IMR-90 (cell line): ENCODE data around the gene GATAD2A. TPM values are rescaled to one million over a fixed set of nuclear protein-coding genes. Genes with fewer than 3 reads are reported as not detected.

ENCODE experiments used
- ATAC-seq: fragments of 200-7000 bp; cut with Tn5 transposase; 2 replicates; pipeline ENCODE4 v1.9.1; 2020; ENCODE audit warnings: low read depth, mild to moderate bottlenecking, moderate library complexity
- BruUV-seq: library from RNA; stranded (reverse); fragments of 400-500 nt; replicated peaks from 2 replicates; lab custom pipeline; 2021; lab: Mats Ljungman, UMichigan
- CTCF ChIA-PET: fragments of 300-600 bp; formaldehyde crosslinking; extraction: SDS; loops from one replicate; lab custom pipeline; 2021; ENCODE audit warnings: antibody characterized with exemption; lab: Yijun Ruan, JAX
- POLR2A ChIA-PET: fragments of 300-600 bp; sonication (Branson Sonifier 250); formaldehyde crosslinking; loops from one replicate; lab custom pipeline; 2022; ENCODE audit warnings: antibody characterized with exemption; ENCODE audit not compliant: unreplicated experiment; lab: Charles Lee
- DNase-seq: peaks from one replicate; pipeline ENCODE4 v3.0.0; 2013
- H2AFZ ChIP-seq: replicated peaks from 2 replicates; pipeline ENCODE3; 2013; ENCODE audit warnings: low read length, mild to moderate bottlenecking; ENCODE audit not compliant: poor library complexity
- H2AK5ac ChIP-seq: 2 replicates; pipeline ENCODE4 v1.6.1; 2013; ENCODE audit warnings: low read depth, low read length, inconsistent platforms
- H2AK9ac ChIP-seq: replicated peaks from 2 replicates; pipeline ENCODE3; 2013; ENCODE audit warnings: mild to moderate bottlenecking, low read depth, low read length, moderate library complexity; ENCODE audit not compliant: poor library complexity
- H2BK120ac ChIP-seq: 2 replicates; pipeline ENCODE4 v1.6.1; 2013; ENCODE audit warnings: low read depth, low read length, inconsistent platforms
- H2BK15ac ChIP-seq: 3 replicates; pipeline ENCODE4 v1.6.1; 2013; ENCODE audit warnings: low read depth, low read length, inconsistent platforms
- H2BK20ac ChIP-seq: 2 replicates; pipeline ENCODE4 v1.6.1; 2013; ENCODE audit warnings: low read depth, mild to moderate bottlenecking, inconsistent platforms, low read length, moderate library complexity
- H2BK5ac ChIP-seq: 2 replicates; pipeline ENCODE4 v1.6.1; 2013; ENCODE audit warnings: mild to moderate bottlenecking, low read depth, low read length, inconsistent platforms; ENCODE audit not compliant: poor library complexity, severe bottlenecking
- H3K14ac ChIP-seq: replicated peaks from 2 replicates; pipeline ENCODE4 v1.6.1; 2013; ENCODE audit warnings: low read depth, low read length, inconsistent platforms
- H3K18ac ChIP-seq: 2 replicates; pipeline ENCODE4 v1.6.1; 2013; ENCODE audit warnings: low read depth, low read length, control low read depth
- H3K23ac ChIP-seq: 2 replicates; pipeline ENCODE4 v1.6.1; 2013; ENCODE audit warnings: low read depth, low read length, inconsistent platforms
- H3K27ac ChIP-seq: 2 replicates; pipeline ENCODE4 v1.5.1; 2013; ENCODE audit warnings: mild to moderate bottlenecking, control low read depth, low read length; ENCODE audit not compliant: insufficient read depth
- H3K27me3 ChIP-seq: 2 replicates; pipeline ENCODE4 v1.6.1; 2013; ENCODE audit warnings: low read length; ENCODE audit not compliant: control insufficient read depth, insufficient read depth
- H3K36me3 ChIP-seq: 2 replicates; pipeline ENCODE4 v1.6.1; 2013; ENCODE audit warnings: low read length, mixed read lengths; ENCODE audit not compliant: control insufficient read depth, insufficient read depth
- H3K4ac ChIP-seq: 2 replicates; pipeline ENCODE4 v1.6.1; 2013; ENCODE audit warnings: low read depth, low read length, inconsistent platforms
- H3K4me1 ChIP-seq: 2 replicates; pipeline ENCODE4 v1.6.1; 2013; ENCODE audit warnings: low read length, mixed read lengths; ENCODE audit not compliant: control insufficient read depth, insufficient read depth
- H3K4me2 ChIP-seq: 2 replicates; pipeline ENCODE4 v1.6.1; 2013; ENCODE audit warnings: low read depth, mild to moderate bottlenecking, control low read depth, low read length, moderate library complexity
- H3K4me3 ChIP-seq: 2 replicates; pipeline ENCODE4 v1.5.1; 2013; ENCODE audit warnings: low read depth, mild to moderate bottlenecking, control low read depth, low read length, moderate library complexity; ENCODE audit not compliant: insufficient read depth
- H3K56ac ChIP-seq: 2 replicates; pipeline ENCODE4 v1.6.1; 2013; ENCODE audit warnings: low read length, inconsistent platforms; ENCODE audit not compliant: insufficient read depth; ENCODE audit errors: extremely low read depth
- H3K79me1 ChIP-seq, 2 experiments: 2 replicates each; pipeline ENCODE4 v1.6.1; 2013; ENCODE audit warnings: low read length in 2 of 2, inconsistent platforms in 1 of 2, low read depth in 1 of 2
- H3K9ac ChIP-seq: 2 replicates; pipeline ENCODE4 v1.6.1; 2013; ENCODE audit warnings: low read depth, low read length, control low read depth
- H3K9me1 ChIP-seq: 2 replicates; pipeline ENCODE4 v1.6.1; 2013; ENCODE audit warnings: low read length, inconsistent platforms; ENCODE audit not compliant: insufficient read depth
- H3K9me3 ChIP-seq: 2 replicates; pipeline ENCODE4 v1.6.1; 2013; ENCODE audit warnings: low read length; ENCODE audit not compliant: control insufficient read depth, insufficient read depth
- H4K20me1 ChIP-seq: 2 replicates; pipeline ENCODE4 v1.6.1; 2013; ENCODE audit warnings: low read length, inconsistent platforms; ENCODE audit not compliant: insufficient read depth
- H4K5ac ChIP-seq: 2 replicates; pipeline ENCODE4 v1.6.1; 2013; ENCODE audit warnings: mild to moderate bottlenecking, low read depth, low read length, control low read depth
- H4K8ac ChIP-seq, 2 experiments: 2 replicates each; pipeline ENCODE4 v1.6.1; 2013; ENCODE audit warnings: low read depth in 2 of 2, low read length in 2 of 2, control low read depth in 1 of 2, inconsistent platforms in 1 of 2
- H4K91ac ChIP-seq: 2 replicates; pipeline ENCODE4 v1.6.1; 2013; ENCODE audit warnings: low read depth, low read length, inconsistent platforms; ENCODE audit not compliant: insufficient read depth
- BHLHE40 ChIP-seq: fragments of 150-350 bp; IDR thresholded peaks from 2 replicates; pipeline ENCODE4 v1.6.1; 2016; ENCODE audit warnings: mild to moderate bottlenecking, low read depth, low read length
- ELK1 ChIP-seq: fragments of 150-350 bp; IDR thresholded peaks from 2 replicates; pipeline ENCODE4 v1.6.1; 2016; ENCODE audit warnings: low read depth, mild to moderate bottlenecking, low read length, moderate library complexity, borderline replicate concordance
- FOS ChIP-seq: fragments of 150-350 bp; IDR thresholded peaks from 2 replicates; pipeline ENCODE4 v1.6.1; 2016; ENCODE audit warnings: low read depth, low read length
- MAFK ChIP-seq: IDR thresholded peaks from 2 replicates; pipeline ENCODE4 v1.6.1; 2012; ENCODE audit warnings: low read depth, low read length, improper control_type of control experiment
- MAZ ChIP-seq: IDR thresholded peaks from 2 replicates; pipeline ENCODE4 v1.6.1; 2012; ENCODE audit warnings: low read depth, mild to moderate bottlenecking, low read length, improper control_type of control experiment, moderate library complexity, borderline replicate concordance
- MXI1 ChIP-seq: IDR thresholded peaks from 2 replicates; pipeline ENCODE4 v1.6.1; 2012; ENCODE audit warnings: low read depth, mild to moderate bottlenecking, low read length, moderate library complexity, borderline replicate concordance
- NFE2L2 ChIP-seq: fragments of 150-350 bp; IDR thresholded peaks from 2 replicates; pipeline ENCODE4 v1.6.1; 2016; ENCODE audit warnings: low read depth, mild to moderate bottlenecking, low read length
- POLR2A ChIP-seq: IDR thresholded peaks from 2 replicates; pipeline ENCODE4 v1.6.1; 2012; ENCODE audit warnings: mild to moderate bottlenecking, low read depth, low read length
- RAD21 ChIP-seq: IDR thresholded peaks from 2 replicates; pipeline ENCODE4 v1.6.1; 2012; ENCODE audit warnings: low read length, improper control_type of control experiment
- RCOR1 ChIP-seq: IDR thresholded peaks from 2 replicates; pipeline ENCODE4 v1.6.1; 2012; ENCODE audit warnings: mild to moderate bottlenecking, low read length, improper control_type of control experiment; ENCODE audit not compliant: insufficient replicate concordance
- RFX5 ChIP-seq: IDR thresholded peaks from 2 replicates; pipeline ENCODE4 v1.8.0; 2012; ENCODE audit warnings: low read depth, mild to moderate bottlenecking, low read length, moderate library complexity
- SMC3 ChIP-seq: fragments of 150-350 bp; IDR thresholded peaks from 2 replicates; pipeline ENCODE4 v1.6.1; 2016; ENCODE audit warnings: low read depth, mild to moderate bottlenecking, antibody characterized with exemption, low read length, moderate library complexity
- USF2 ChIP-seq: fragments of 150-350 bp; IDR thresholded peaks from 2 replicates; pipeline ENCODE4 v1.6.1; 2017; ENCODE audit warnings: mild to moderate bottlenecking, antibody characterized with exemption, low read length, low read depth
- WGBS, 2 experiments: methylation state at CpG; one replicate each; pipeline versions ENCODE4 v1.1.5 to v1.1.7; 2013; ENCODE audit warnings: missing lambda C conversion rate in 2 of 2; ENCODE audit not compliant: insufficient read length in 1 of 2; ENCODE audit errors: extremely low coverage in 2 of 2; 5-methylcytosine and 5-hydroxymethylcytosine counted together
- dilution Hi-C: fragments of 300-500 bp; cut with HindIII; formaldehyde crosslinking; loops from one replicate; pipeline ENCODE4 v1.14.3; 2018; ENCODE audit warnings: low sequenced_read_pairs; ENCODE audit not compliant: unreplicated experiment
- in situ Hi-C: fragments of 300-500 bp; cut with MboI; formaldehyde crosslinking; loops from 3 replicates; pipeline ENCODE4 v1.14.3; 2019; ENCODE audit warnings: low sequenced_read_pairs, inconsistent platforms, mixed read lengths
- intact Hi-C: fragments of 100-400 bp; cut with micrococcal nuclease; formaldehyde crosslinking; loops from 2 replicates; pipeline ENCODE4 v1.10.0; 2022
- polyA plus RNA-seq, 3 experiments: library from polyadenylated mRNA; depleted of rRNA; stranded (reverse); fragments of >200 nt; gene quantifications; 2 replicates each; pipeline ENCODE4 v1.2.3, GENCODE V29; 2012; ENCODE audit warnings: low replicate concordance in 1 of 3
- total RNA-seq: library from RNA; depleted of rRNA; stranded (reverse); fragments of >200 nt; gene quantifications from 2 replicates; pipeline ENCODE4 v1.2.3, GENCODE V29; 2012

Gene GATAD2A
- total and polyA plus RNA-seq, 2 of the 4 experiments (the other 2 are of a cell fraction) = 23.5 to 33.2 TPM

GRCh38 chr19:19525611-19526380 lies 120.3 kb downstream of the GATAD2A start:
- no peak overlapping the region for H2BK20ac ChIP-seq
- no peak overlapping the region for H3K18ac ChIP-seq
- H3K4me3 ChIP-seq = no peak overlapping the region
- H2BK15ac ChIP-seq = no peak overlapping the region
- dilution Hi-C loops = no loop called here
- H3K9ac ChIP-seq = no peak overlapping the region
- in situ Hi-C loops = loop anchor here (25.0 kb wide), 1 partner anchor 437 kb away; no protein-coding TSS in a partner anchor
- no peak overlapping the region for H4K8ac ChIP-seq
- H2BK5ac ChIP-seq = no peak overlapping the region
- no peak overlapping the region for H2BK120ac ChIP-seq
- no peak overlapping the region for H3K4ac ChIP-seq
- ChIA-PET CTCF (no interaction called here), POLR2A (no interaction called here)
- no peak overlapping the region for H4K5ac ChIP-seq
- H3K79me1 ChIP-seq = peaks cover 12 to 40% of the 10 kb centered on the region in 2 experiments
- intact Hi-C loops = no loop called here
- H2AK9ac ChIP-seq = no peak overlapping the region
- H4K20me1 ChIP-seq = peaks cover 33% of the 10 kb centered on the region
- no peak overlapping the region for H3K56ac ChIP-seq
- H2AK5ac ChIP-seq = no peak overlapping the region
- no TSS peak for BruUV-seq
- no peak overlapping the region for H3K14ac ChIP-seq
- no peaks in the 10 kb centered on the region for H3K27me3 ChIP-seq
- no peak overlapping the region for H3K4me2 ChIP-seq
- H3K23ac ChIP-seq = no peak overlapping the region
- peaks cover 26% of the 10 kb centered on the region for H3K36me3 ChIP-seq
- peaks cover 6% of the 10 kb centered on the region for H3K4me1 ChIP-seq
- H2AFZ ChIP-seq = no peak overlapping the region
- TF ChIP-seq SMC3 (no peak), USF2 (no peak), RCOR1 (no peak), NFE2L2 (no peak), RAD21 (no peak), RFX5 (no peak), POLR2A (no peak), FOS (no peak), ELK1 (no peak), BHLHE40 (no peak), MAFK (no peak), MAZ (no peak), MXI1 (no peak)
- H3K9me1 ChIP-seq = no peaks in the 10 kb centered on the region
- ATAC-seq = no peak
- H3K9me3 ChIP-seq = no peaks in the 10 kb centered on the region
- no peak overlapping the region for H3K27ac ChIP-seq
- DNase-seq = no peak
- H4K91ac ChIP-seq = no peak overlapping the region
- 89% methylated on average over 17 of the region's 23 CpGs; no CpG with 5 or more reads in 1 of the 2 experiments for WGBS, 2 experiments
